DND-41 (cell line): ENCODE results near the gene C2CD3.

Experiments
- EZH2 ChIP-seq: IDR thresholded peaks from 3 replicates; pipeline ENCODE4 v1.6.1; 2012; ENCODE audit warnings: borderline replicate concordance, low read depth, mild to moderate bottlenecking, moderate library complexity, low read length, inconsistent platforms; ENCODE audit not compliant: severe bottlenecking
- TF ChIP-seq, protein P1 (sequence below): IDR thresholded peaks from 2 replicates; pipeline ENCODE4 v1.5.1; 2012; ENCODE audit warnings: borderline replicate concordance, low read length, moderate library complexity, mild to moderate bottlenecking; ENCODE audit not compliant: poor library complexity, severe bottlenecking; ENCODE audit errors: extremely low read depth

DNA sequence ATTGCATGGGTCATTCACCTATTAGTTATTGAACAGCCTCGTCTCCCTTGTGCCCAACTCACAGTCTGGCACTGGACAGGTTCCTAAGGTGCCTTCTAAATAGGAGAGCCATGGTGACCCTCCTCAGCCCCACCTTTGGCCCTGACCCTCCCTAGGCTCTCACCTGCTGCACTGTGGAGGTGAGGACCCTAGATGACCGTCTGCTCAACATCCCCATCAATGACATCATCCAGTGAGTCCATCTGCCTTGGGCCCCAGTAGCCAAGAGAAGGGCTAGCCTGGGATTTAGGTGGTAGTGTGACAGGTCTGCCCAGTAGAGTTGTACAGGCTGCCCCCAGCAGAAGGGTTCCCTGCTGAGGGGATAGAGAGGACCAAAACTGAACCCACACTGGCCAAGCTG, 201.7 kb downstream of the C2CD3 start:
- TF ChIP-seq, protein P1, sequence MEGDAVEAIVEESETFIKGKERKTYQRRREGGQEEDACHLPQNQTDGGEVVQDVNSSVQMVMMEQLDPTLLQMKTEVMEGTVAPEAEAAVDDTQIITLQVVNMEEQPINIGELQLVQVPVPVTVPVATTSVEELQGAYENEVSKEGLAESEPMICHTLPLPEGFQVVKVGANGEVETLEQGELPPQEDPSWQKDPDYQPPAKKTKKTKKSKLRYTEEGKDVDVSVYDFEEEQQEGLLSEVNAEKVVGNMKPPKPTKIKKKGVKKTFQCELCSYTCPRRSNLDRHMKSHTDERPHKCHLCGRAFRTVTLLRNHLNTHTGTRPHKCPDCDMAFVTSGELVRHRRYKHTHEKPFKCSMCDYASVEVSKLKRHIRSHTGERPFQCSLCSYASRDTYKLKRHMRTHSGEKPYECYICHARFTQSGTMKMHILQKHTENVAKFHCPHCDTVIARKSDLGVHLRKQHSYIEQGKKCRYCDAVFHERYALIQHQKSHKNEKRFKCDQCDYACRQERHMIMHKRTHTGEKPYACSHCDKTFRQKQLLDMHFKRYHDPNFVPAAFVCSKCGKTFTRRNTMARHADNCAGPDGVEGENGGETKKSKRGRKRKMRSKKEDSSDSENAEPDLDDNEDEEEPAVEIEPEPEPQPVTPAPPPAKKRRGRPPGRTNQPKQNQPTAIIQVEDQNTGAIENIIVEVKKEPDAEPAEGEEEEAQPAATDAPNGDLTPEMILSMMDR: no peak
- no peak for TF ChIP-seq EZH2
